Duodenal mucosa (tissue), 2 donors: Measurements from ENCODE around the gene ACTL8.

Source experiments
- H3K27ac ChIP-seq: one replicate; pipeline ENCODE4 v1.7.0; 2013; ENCODE audit warnings: low read depth, low read length
- H3K27me3 ChIP-seq, 2 donors: one replicate each; pipeline ENCODE4 v1.7.0; 2013; ENCODE audit warnings: low read length in 2 of 2, control low read depth in 1 of 2; ENCODE audit not compliant: insufficient read depth in 2 of 2, control insufficient read depth in 1 of 2
- H3K36me3 ChIP-seq, 2 donors: one replicate each; pipeline ENCODE4 v1.7.0; 2013; ENCODE audit warnings: low read length in 2 of 2, control low read depth in 1 of 2; ENCODE audit not compliant: insufficient read depth in 2 of 2, control insufficient read depth in 1 of 2
- H3K4me1 ChIP-seq, 2 donors: one replicate each; pipeline ENCODE4 v1.7.0; 2013; ENCODE audit warnings: low read length in 2 of 2, control low read depth in 1 of 2; ENCODE audit not compliant: insufficient read depth in 2 of 2, control insufficient read depth in 1 of 2
- H3K4me3 ChIP-seq, 2 donors: one replicate each; pipeline ENCODE4 v1.7.0; 2013; ENCODE audit warnings: low read length in 2 of 2, low read depth in 1 of 2
- H3K9ac ChIP-seq, 2 donors: one replicate each; pipeline ENCODE4 v1.7.0; 2013; ENCODE audit warnings: low read length in 2 of 2, low read depth in 1 of 2
- H3K9me3 ChIP-seq, 2 donors: one replicate each; pipeline ENCODE4 v1.7.0; 2013; ENCODE audit warnings: low read length in 2 of 2, control low read depth in 1 of 2; ENCODE audit not compliant: control insufficient read depth in 1 of 2

ACTL8 gene

DNA sequence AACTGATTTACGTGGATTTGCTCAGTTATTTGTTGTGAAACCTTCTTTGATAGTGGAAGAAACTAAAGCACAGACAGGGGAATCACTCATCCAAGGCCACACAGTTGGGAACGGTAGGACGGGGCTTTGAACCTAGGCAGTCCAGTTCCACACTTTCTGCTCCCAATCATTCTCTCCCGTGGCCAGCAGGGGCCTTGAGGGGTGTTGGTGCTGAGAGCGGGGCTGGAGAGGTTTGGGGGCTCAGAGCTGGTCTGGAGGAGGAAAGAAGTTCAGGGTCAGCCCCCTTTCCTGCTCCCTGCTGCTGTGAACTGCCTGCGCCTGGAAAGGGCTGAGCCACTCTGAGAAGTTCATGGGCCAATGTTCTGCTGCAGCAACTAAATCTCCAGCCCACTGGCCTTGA, 31.4 kb upstream of the ACTL8 start:
- no peak overlapping the region for H3K9ac ChIP-seq
- H3K4me3 ChIP-seq = no peak overlapping the region
- no peaks in the 10 kb centered on the region for H3K36me3 ChIP-seq
- no peak overlapping the region for H3K27ac ChIP-seq
- H3K9me3 ChIP-seq = no peaks in the 10 kb centered on the region
- H3K4me1 ChIP-seq = no peaks in the 10 kb centered on the region
- peaks cover 0 to 4% of the 10 kb centered on the region in 2 donors for H3K27me3 ChIP-seq

DNA sequence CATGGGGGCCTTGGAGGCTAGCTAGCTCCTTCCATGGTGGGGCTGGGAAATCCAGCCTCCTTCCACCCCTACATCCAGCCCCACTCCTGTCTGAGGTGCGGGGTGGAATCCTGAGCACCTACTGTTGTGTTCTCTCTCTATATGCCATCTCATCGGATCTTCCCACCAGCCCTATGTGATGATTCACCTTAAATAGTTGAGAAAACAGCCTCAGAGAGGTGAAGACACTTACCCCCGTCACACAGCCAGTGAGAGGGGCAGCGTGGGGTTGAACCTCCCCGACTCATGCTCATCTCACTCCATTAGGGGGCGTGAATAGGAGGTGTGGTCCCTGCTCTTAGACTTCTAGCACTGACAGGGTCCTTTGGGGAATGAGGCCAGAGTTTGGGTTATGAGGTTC, 31.0 kb upstream of the ACTL8 start:
- Histone ChIP-seq H3K9ac (no peak overlapping the region), H3K27ac (no peak overlapping the region), H3K4me3 (no peak overlapping the region), H3K36me3 (no peaks in the 10 kb centered on the region), H3K4me1 (no peaks in the 10 kb centered on the region), H3K9me3 (no peaks in the 10 kb centered on the region), H3K27me3 (peaks cover 1 to 4% of the 10 kb centered on the region in 2 donors)

DNA sequence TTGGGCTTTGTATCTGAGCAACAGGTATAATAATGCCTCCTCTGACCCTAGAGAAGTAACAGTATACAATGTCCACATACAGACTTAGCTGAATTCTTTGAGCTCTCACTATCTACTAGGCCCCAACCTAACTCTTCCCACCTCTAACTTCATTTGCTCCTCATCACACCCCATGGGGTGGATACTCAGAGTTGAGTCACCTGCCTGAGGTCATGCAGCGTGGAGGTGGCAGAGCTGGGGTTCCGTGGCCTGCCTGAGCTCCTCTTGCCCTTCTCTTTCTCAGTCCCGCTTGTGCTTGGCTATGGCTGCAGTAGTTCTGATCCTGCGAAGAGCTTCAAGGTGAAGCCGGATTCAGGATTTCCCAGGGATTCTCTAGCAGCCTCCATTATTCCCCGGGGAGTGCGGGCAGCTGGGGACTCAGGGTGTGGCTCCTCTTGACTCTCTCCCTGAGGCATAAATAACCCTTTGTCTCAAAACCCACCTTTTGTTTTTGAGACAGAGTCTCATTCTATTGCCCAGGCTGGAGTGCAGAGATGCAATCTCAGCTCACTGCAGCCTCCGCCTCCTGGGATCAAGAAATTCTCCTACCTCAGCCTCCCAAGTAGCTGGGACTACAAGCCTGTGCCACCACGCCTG, 29.9 kb upstream of the ACTL8 start:
- no peak overlapping the region for H3K27ac ChIP-seq
- no peaks in the 10 kb centered on the region for H3K9me3 ChIP-seq
- no peak overlapping the region for H3K9ac ChIP-seq
- no peaks in the 10 kb centered on the region for H3K36me3 ChIP-seq
- H3K27me3 ChIP-seq = peaks cover 4% of the 10 kb centered on the region in 2 donors
- no peak overlapping the region for H3K4me3 ChIP-seq
- no peaks in the 10 kb centered on the region for H3K4me1 ChIP-seq

DNA sequence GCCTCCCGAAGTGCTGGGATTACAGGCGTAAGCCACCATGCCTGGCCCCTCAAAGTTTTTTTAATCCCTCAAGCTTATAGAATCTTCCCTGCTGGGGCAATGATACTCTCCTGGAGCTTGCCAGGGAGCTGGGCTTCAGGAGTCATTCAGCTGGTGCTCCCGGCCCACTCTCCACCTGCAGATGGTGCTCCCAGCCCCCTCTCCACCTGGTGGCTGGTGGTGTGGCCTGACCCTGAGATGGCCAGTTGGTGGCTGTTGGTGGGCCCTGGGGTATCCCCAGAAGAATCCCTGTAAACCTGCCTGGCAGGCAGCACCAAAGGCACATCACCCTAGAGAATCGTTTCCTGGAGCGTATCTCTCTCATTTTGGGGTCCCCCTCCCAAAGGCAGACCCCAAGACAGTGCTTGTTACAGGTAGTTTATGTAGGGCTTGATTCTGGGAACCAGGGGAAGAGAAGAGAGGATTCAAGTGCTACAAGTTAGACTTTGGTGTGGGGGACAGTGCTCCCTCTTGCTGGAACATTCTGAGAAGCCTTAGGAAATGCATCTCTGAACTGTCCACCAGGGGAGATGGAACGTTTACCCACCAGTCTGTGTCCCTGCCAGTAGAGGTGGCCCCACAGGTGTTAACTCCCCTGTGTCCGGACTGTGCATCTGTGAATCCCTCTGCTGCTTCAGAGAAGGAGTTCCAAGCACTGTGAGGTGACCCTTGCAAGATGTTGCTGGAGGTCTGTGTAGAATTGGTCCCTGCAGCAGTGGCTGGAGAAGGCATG, 29.1 kb upstream of the ACTL8 start:
- no peak overlapping the region for H3K9ac ChIP-seq
- H3K36me3 ChIP-seq = no peaks in the 10 kb centered on the region
- no peaks in the 10 kb centered on the region for H3K4me1 ChIP-seq
- H3K27me3 ChIP-seq = peaks cover 0 to 6% of the 10 kb centered on the region in 2 donors
- no peak overlapping the region for H3K4me3 ChIP-seq
- no peaks in the 10 kb centered on the region for H3K9me3 ChIP-seq
- H3K27ac ChIP-seq = no peak overlapping the region

DNA sequence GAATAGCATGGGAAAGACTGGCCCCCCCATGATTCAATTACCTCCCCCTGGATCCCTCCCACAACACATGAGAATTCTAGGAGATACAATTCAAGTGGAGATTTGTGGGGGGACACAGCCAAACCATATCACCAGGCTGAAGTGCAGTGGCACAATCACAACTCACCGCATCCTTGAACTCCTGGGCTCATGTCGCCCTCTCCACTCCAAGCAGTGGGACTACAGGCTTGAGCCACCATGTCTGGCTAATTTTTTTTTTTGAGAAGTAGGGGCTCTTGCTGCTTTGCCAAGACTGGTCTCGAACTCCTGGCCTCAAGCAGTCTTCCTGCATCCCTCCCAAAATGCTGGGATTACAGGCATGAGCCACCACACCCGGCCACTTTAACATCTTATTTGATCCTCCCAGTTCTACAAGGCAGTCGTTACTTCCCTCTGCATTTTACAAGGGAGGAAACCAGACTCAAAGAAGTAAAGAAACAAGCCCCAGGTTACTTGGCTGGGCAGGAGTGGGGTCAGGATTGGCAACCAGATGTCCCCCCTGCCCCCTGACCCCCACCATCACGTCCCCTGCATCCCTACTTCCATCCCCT, 26.9 kb upstream of the ACTL8 start:
- Histone ChIP-seq H3K9me3 (no peaks in the 10 kb centered on the region), H3K4me1 (no peaks in the 10 kb centered on the region), H3K27ac (no peak overlapping the region), H3K4me3 (no peak overlapping the region), H3K27me3 (peaks cover 0 to 7% of the 10 kb centered on the region in 2 donors), H3K9ac (no peak overlapping the region), H3K36me3 (no peaks in the 10 kb centered on the region)

DNA sequence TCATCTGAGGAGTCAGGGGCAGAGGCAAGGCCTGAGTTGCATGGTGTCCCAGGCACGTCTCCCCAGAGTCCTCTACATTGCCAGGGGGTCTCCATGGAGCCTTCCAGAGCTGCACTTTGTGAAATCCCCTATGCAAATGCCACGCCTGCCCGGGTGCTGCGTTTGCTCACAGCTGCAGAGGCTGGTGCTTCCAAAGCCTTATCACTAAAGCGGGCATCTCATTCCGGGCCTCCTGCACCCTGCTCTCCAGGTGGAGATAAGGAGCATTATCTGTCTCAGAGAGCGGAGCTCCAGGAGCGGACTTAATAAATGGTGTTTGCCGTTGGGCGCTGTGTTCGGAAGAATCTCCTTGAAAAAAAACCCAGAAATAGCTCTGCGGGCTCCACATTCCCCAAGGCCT, 25.9 kb upstream of the ACTL8 start:
- Histone ChIP-seq H3K36me3 (no peaks in the 10 kb centered on the region), H3K27ac (no peak overlapping the region), H3K4me1 (no peaks in the 10 kb centered on the region), H3K27me3 (peaks cover 0 to 7% of the 10 kb centered on the region in 2 donors), H3K9me3 (no peaks in the 10 kb centered on the region), H3K4me3 (no peak overlapping the region), H3K9ac (no peak overlapping the region)

DNA sequence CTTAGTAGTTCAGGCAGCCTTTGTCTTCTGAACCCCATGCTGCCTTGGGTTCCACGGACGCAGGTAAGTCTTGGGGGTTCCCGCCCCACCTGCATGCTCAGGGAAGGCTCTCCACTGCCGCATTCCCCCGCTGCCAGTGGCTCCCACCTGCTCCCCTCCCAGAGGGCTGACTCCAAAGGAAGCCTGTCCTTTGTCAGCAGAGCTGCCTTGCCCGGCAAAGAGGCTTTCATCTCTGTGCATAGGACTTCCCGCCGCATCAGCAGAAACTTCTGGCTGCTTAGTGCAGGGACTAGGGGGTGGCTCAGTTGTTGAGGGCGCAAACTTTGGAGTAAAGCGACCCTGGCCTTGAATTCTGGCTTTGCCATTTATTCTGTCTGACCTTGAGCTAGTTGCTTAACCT, 25.2 kb upstream of the ACTL8 start:
- H3K27ac ChIP-seq = no peak overlapping the region
- H3K4me3 ChIP-seq = no peak overlapping the region
- H3K36me3 ChIP-seq = no peaks in the 10 kb centered on the region
- no peak overlapping the region for H3K9ac ChIP-seq
- no peaks in the 10 kb centered on the region for H3K4me1 ChIP-seq
- peaks cover 0 to 7% of the 10 kb centered on the region in 2 donors for H3K27me3 ChIP-seq
- no peaks in the 10 kb centered on the region for H3K9me3 ChIP-seq

DNA sequence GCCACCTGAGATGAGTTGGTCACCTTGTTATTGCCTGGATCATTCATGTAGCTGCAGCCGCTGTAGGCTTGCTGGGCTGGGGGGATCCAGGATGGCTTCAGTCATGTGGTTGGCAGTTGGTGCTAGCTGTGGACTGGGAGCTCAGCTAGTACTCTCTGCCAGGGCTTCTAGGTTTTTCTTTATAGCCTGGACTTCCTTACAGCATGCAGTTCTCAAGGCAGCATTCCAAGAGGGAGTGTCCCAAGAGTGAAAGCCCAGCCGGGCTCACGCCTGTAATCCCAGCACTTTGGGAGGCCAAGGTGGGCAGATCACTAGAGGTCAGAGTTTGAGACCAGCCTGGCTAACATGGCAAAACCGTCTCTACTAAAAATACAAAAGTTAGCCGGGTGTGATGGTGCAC, 23.7 kb upstream of the ACTL8 start:
- no peaks in the 10 kb centered on the region for H3K36me3 ChIP-seq
- peaks cover 0 to 7% of the 10 kb centered on the region in 2 donors for H3K27me3 ChIP-seq
- no peaks in the 10 kb centered on the region for H3K4me1 ChIP-seq
- H3K27ac ChIP-seq = no peak overlapping the region
- no peak overlapping the region for H3K9ac ChIP-seq
- H3K4me3 ChIP-seq = no peak overlapping the region
- H3K9me3 ChIP-seq = no peaks in the 10 kb centered on the region

DNA sequence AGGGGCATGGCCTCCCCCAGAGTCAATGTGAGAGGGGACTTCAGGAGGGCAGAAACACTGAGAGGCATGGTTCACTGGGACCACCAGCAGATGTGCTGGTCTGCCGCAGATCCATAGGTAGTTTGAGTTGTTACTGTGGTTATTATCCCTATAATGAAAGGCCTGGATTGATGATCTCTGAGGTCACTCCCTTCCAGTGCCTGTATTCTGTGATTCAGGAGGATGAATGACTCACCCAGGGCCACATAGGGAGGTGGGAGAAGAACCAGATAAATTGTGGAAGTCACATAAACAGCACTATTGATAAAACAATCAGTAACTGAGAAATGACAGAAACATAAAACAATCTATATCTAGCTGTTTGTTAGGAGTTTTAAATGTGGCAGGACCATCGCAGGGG, 22.7 kb upstream of the ACTL8 start:
- H3K9me3 ChIP-seq = no peaks in the 10 kb centered on the region
- H3K27me3 ChIP-seq = peaks cover 7 to 9% of the 10 kb centered on the region in 2 donors
- no peak overlapping the region for H3K27ac ChIP-seq
- H3K4me3 ChIP-seq = no peak overlapping the region
- no peaks in the 10 kb centered on the region for H3K4me1 ChIP-seq
- no peaks in the 10 kb centered on the region for H3K36me3 ChIP-seq
- no peak overlapping the region for H3K9ac ChIP-seq

DNA sequence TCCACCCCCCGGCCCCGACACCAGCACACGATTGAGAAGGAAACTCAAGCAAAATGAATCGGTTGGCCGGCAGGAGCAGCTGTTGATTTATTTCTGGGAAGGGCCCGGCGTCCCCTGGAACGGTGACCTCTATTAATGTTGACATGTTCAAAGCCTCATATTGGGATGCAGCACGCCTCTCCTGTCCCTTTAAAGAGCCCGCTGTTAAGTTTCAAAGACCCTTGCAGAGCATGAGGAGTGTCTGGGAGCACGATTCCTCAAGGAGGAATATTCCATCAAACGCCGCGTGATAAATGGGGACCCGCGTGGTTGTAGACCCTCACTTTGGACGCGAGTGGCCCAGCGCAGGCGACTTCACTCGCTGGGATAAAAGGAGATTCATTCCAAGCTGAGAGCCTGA, 21.5 kb upstream of the ACTL8 start:
- Histone ChIP-seq H3K4me3 (no peak overlapping the region), H3K9me3 (no peaks in the 10 kb centered on the region), H3K27me3 (peaks cover 7 to 9% of the 10 kb centered on the region in 2 donors), H3K27ac (no peak overlapping the region), H3K4me1 (no peaks in the 10 kb centered on the region), H3K36me3 (no peaks in the 10 kb centered on the region), H3K9ac (no peak overlapping the region)
